Medulla oblongata (tissue), 1 donor: ENCODE measurements around the gene CFAP210.

Experiments used
- DNase-seq: peaks from one replicate; pipeline ENCODE4 v3.0.0-alpha.2; 2015; ENCODE audit errors: extremely low spot score

Gene CFAP210, protein sequence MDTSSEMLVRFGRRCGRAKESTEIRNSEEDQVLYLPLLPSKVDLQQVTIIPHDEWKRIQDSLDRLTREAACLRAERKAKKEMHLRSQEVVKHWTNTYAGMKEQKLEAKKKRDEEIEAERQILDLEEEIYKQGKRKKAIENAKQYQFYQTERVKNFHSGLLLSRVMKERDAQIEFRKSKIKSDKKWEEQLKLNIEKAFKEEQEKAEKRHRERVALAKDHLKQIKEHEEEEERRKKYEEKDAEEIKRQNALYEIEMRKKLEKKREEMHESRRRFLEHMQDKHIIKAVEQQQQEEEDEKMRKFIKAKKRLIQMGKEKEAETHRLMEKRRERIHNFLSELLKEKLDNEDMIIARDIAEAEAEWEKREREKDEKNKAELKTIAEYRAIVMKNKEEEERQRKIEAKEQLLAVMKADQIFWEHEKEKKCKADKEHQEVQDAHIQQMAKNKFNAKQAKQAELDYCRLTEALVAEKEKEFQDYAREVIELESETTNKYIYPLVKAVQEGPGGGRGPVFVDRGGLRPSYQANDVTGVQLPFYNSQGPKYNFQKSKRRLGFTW

DNA sequence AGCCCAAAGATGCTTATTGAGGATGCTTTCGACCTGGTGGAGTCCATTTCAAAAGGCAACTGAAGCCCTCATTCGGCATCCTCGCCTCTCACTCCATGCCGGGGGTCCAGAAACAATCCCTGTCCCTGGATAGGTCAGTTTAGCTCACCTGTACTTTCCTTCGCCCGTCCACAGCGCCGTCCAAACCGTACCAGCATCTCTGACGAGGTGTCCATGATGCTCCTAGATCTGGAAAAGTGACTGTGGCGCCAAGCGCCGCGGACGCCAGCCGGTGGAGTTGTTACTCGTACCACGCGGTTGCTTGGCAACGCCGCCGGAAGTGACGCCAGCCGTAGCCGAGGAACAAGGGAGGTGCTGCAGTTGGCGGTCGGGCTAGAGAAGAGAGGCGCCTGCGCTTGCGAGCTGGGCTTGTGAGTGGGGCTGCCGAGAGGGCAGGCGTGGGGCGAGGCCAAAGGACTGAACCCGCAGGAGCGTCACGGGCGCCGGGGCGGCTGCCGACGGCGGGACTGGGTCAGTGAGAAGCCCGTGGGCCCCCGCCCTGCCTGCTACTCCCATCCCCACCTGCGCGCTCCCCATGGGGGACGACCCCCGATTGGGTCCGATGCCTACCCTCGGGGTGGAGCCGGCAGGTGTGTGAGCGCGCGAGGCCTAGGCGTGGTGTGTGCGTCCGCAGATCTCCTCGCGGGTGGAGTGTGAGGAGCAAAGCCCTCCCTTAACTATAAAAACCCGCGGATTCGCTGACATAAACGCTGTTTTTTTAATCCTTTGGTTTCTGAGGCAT is at the start of gene CFAP210, which contains the start of gene PHOSPHO2:
CFAP210 (minus strand) TSS at position 293 of the 781 bp plus-strand sequence; CDS start at position 215, 78 bp downstream.
PHOSPHO2 (plus strand) TSS at position 357 of the 781 bp plus-strand sequence. CDS start 6,503 bp downstream, outside the sequence.
- peak; percentile 97 for DNase-seq

DNA sequence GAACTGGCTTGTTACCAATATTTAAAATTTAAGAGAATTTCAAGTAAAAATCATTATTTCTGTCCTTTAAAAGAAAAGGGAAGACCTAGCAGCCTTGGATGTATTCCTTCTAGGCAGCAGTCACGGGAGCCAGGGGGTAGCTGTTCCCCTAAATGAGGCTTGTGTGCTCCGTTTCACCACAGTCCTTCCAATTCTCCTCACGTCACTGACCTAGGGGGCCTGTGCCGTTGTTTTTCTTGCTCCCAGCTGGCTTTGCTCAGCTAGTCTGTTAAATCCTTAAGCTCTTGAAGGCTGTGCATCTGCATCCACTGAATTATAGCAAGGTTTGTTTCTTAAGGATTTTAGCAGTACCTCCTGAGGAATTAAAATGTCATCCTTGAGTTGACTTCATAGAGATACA is 49.3 kb upstream of the CFAP210 start:
- peak; percentile 69 for DNase-seq

DNA sequence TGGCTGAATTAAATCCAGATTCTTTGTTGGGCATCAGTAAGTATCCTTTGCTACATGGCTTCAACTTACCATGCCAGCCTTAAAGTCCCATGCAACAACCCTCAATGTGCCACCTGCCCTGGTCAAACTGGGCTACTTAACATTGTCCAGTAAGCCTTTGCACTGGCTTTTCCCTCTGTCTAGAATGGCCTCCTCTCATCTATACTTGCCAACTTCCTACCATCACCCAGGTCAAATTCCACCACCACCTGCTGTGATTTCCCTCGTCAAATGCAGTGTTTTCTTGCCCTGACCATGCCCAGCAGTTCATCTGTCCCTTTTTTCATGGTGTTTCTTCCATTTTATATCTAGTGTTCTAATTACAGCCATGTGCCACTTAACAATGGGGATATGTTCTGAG is 45.1 kb upstream of the CFAP210 start:
- DNase-seq, result no peak

DNA sequence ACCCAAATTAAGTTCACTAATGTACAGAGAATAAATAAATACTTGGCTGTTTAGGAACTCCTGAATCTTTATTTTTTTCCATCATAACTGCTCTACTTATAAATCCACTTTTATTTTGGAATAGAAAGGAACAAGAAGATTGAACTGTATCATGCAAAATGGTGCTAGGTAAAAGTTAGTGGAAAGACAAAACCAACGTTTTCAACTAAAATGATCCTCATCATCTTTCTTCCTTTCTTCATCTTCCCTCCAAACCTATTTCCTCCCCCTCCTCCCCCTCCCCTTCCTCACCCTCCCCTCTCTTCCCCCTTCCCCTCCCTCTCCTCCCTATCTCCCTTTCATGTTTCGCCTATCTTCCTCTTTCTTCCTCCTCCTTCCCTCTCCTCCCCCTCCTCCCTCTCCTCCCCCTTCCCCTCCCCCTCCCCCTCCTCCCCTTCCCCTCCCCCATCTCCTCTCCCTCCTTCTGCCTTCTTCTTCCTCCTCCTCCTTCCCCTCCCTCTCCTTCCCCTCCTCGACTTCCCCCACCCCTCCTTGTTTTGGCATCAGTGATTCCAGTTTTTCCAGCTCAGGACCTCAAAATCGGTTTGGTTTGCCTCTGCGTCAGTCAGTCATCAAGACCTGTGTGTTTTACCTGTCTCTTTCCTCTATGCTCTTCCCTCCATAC is 44.5 kb upstream of the CFAP210 start:
- no peak for DNase-seq

DNA sequence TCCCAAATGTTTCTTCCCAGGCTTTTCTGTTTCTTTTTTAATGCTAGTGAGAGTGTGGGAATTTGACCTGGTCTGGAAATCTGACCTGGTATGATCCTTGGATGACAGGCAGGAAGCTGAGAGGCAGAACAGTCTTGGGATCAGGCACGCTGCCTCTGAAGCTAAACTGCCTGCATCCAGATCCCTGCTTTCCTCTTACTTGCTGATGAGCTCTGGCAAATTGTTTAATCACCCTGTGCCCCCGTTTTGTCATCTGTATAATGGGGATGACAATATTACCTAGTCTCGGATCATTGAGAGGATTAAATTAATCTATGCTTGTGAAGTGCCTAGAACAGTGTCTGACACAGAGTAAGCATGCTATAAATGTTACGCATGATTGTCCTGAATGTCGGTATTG is 42.7 kb upstream of the CFAP210 start:
- no peak for DNase-seq

DNA sequence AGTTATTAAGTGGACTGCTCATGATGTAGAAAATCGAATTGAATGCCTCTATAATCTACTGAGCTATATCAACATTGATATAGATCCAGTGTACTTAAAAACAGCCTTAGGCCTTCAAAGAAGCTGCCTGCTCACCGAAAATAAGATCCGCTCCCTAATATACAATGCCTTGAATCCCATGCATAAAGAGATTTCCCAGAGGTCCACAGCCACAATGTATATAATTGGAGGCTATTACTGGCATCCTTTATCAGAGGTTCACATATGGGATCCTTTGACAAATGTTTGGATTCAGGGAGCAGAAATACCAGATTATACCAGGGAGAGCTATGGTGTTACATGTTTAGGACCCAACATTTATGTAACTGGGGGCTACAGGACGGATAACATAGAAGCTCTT is 41.4 kb upstream of the CFAP210 start:
- no peak for DNase-seq

DNA sequence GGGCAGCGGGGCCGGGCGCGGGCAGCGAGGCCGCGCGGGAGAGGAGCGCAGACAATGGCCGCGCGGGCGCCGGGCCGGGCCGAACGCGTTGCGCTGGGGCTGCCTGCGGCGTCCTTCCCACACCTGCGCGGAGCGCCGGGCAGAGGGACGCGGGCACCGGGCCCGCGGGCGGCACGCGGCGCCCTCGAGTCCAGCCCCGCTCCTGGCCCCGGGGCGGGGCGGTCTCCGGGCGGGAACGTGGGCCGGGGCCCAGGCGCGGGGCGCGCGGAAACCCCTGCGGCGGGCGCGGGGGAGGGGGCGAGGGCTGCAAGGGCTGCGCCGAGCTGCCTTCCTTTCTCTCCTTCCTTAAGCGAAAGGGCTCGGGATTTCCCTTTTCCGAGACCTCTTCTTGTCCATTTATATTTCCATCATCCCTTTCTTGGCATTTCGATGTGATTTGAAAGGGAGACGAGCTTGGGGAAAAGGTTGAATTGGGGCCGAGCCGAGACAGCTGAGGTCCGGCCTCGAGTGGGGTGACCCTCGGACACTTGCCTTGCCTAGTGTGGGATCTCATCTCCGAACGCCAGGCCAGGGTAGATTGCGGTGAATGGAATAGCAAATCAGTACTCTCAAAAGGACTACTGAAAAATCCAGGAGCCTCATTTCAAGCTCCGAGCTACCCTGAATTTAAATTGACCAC is 40.1 kb upstream of the CFAP210 start:
- peak; percentile 21 for DNase-seq

DNA sequence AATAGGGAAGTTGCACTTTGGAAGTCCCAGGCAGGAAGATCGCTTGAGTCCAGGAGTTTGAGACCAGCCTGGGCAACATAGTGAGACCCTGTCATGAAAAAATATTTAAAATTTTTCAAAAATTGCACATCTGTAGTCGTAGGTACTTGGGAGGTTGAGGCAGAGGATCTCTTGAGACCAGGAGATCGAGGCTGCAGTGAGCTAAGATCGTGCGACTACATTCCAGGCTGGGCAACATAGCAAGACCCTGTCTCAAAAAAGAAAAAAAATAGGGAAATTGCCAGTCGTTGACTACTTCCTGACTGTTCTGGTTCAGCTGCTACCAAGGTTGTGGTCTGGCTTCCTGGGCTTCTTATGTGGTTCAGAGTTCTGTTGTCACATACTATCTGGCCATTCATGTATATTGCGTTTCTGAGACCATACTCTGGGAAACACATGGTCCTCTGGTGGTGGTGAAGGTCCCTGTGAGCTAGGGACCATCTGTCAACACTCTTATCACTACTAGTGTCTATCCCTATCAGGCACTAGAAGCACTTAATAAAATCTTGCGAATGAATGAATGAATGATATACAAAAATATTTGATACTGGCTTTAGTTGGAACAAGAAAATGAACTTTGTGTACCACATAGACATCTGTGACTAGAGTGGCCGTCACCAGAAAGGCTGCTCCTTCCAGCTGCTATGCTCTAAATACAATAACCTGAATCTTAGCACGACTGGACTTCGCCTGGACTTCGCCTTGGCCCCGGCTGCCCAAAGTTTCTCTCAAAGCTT is 38.6 kb upstream of the CFAP210 start:
- DNase-seq, result no peak

DNA sequence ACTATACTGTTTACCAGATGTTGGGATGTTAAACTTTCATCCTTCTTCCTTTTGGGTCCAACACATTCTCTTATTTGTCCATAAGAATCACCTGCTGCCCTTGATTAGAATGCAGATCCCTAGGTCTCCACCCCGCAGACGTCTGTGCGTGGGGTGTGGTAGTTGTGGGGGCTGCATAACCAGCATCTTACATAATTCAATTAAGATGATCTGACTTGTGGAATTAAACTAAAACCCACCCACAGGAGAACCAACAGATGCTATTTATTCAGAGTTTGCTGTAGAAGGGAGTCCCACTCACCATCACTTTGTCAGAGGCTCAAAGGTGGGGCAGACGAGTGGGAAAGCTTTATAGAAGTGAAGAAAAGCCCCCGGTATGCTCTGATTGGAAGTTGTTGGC is 37.9 kb upstream of the CFAP210 start:
- no peak for DNase-seq

DNA sequence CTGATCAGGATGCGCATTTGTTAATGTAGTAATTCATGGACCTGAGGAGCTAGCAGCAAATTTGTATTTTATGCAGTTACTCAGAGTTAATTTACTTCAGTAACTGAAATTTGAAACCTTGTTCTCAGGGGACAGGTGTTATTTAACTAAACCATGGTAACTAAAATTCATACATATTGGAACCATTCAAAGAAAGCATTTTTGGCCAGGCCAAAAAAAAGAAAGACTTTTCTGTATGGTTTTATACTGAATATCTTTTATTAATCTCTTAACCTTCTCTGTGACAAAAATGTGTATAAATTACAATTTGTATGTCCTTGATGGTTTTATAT is 35.0 kb upstream of the CFAP210 start:
- DNase-seq, result no peak

DNA sequence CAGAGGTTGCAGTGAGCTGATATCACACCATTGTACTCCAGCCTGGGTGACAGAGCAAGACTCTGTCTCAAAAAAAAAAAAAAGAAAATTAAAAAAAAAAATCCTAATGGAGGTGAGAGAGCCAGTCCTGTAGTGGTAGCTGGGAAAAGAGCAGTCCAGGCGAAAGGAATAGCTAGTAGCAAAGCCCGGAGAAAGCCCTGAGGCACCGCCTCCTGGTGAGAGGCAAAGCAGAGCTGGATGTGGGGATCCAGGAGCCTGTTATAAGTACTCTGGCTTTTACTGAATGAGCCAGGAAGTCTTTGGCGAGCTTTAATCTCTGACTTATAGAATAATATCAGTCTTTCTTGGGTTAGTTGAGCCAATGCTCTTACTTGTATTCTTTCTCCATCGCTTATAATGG is 32.9 kb upstream of the CFAP210 start:
- no peak for DNase-seq

DNA sequence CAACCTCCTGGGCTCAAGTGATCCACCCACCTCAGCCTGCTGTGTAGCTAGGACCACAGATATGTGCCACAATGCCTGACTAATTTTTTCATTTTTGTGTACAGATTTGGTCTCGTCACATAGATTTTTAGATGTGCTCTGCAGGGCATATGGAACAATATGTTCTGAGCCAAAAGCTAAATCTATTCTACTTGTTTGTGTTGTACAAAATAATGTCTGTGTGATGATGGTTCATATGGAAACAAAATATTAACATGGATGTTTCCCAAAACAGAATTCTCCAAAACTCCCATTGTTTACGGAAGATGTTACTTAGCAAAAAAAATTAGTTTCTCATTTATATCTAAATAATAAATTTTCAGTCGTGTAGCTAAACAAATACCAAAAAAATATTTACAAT is 26.8 kb upstream of the CFAP210 start:
- DNase-seq, result no peak

DNA sequence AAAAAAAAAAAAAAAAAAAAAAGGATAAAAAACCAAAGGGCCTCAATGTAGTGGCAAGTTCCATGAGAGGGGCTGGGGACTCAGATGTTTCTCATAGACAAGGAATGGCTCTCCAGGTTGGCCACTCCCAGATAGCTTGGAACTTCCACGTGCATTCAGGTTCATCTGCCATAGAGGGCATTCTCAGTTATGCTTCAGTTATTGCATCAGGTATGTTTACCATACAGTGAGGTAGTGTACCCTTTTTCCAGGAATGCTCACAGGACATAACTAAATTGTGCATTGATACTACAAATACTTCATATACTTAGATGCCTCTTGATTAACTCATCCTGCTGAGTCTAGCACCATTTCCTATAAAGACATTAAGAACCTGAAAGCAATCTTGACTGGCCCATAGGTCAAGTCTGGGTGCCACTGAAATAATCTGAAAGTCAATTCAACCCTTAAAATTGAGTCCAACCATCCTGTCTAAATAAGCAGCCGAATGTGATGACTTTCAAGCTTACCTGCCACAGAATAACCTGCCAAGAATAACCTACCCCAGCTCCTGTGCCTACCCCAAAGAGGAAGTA is 24.8 kb upstream of the CFAP210 start:
- no peak for DNase-seq

DNA sequence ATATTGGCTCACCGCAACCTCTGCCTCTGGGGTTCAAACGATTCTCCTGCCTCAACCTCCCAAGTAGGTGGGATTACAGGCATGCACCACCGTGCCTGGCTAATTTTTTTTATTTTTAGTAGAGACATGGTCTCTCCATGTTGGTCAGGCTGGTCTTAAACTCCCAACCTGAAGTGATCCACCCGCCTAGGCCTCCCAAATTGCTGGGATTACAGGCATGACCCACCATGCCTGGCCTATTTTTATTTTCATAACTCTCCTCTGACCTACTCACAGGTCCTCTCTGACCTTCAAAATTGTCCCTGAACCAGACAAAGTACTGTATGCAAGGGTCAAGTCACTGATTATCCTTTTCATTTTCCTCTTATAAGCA is 23.5 kb upstream of the CFAP210 start:
- DNase-seq, result no peak

DNA sequence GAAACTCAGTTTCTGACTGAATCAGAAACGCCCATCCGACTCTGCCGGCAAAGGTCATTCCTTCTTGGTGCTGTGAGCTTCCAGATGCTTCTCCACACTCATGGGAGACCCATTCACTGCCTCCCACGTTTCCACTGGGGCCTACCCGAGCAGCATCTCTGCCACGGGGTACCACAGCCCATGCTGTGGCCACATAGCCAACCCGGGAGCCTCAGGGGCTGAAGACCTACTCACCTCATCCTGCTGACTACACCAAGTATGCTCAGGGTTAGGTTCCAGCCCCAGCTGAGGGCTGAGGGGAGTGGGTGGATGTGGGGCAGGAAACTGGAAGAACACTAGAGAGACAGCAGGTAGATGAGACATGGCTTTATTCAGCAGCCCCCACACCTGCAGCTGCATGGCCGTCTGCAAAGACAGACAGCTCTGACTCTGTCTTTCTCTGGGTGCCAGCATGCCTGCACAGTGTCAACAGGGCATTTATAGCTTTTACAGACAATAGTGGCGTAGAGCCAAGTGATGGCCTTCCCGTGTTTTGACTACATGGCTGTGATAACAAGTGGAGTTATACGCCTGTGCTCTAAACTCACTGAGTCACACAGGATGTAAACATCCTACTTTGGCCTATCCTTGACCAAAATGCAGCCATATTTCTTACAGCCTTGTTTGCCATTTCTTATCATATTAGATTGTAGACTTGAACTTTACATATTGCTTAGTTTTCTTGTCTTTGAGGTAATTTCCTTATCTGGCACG is 22.9 kb upstream of the CFAP210 start:
- peak; percentile 39 for DNase-seq

DNA sequence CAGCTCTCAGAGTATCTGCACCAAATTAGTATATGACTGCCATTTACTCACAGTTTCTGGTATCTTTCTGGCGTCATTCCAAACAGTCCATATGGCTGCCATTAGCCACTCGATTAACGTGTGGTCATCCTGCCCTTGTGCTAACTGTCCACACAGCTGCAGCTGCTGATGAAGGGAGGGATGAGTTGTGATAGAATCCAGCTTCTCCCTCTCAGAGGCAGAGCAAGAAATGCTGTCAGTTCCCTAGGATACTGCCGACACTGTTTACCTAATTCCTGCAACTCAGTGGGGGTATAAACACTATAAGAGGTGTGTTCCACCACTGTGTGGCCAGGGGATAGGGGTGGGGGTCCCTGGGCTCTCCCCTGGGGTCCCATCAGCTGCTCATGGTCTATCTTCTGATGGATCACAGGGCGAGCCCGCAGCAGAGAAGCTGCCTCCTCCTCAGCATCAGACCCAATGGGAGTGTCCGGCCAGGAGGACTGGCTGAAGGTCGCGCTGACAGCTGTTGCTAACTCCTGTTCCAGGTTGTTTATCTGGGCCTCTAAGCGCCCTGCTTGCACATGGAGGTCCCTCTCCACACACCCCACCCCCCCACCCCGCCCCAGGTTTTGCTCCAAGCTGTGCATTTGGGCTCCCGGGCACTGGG is 22.2 kb upstream of the CFAP210 start:
- DNase-seq, result no peak

DNA sequence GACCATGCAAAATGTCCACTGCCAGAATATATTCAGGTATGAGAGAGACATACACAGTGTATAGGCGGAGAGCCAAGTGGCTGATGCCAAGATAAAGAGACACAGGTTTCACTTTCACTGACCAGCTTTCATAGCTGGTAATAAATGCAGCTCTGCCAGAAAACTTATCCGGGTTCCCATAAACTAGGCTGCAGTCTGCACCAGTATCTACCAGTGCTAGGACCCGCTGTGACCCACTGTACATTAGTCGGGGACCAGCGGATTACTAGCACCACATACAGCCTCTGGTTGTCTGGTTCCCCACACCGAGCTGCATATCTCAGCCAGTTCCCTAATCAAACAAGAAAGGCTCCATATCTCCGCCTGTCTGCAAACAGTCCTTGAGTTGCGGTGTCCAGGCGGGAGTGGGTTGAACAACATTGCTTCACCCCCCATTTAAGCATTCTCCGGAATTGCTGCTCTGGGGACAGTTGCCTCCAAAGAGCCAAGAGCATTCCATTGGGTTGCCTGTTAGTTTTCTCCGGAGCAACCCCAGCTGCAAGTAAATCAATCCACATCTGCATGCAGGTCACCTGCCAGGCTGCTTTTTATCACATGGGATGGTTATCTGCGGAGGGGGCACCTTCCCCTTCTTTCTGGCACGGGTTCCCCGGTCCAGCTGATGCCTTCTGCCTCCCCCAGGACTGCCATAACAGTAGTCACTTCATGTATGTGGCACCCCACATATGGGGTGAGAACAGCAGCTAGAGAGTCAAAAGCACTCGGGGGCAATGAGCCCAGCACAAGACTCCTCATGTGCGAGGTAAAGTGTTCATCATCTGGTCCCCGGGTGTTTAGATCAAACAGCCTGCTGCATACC is 21.4 kb upstream of the CFAP210 start:
- peak; percentile 27 for DNase-seq

DNA sequence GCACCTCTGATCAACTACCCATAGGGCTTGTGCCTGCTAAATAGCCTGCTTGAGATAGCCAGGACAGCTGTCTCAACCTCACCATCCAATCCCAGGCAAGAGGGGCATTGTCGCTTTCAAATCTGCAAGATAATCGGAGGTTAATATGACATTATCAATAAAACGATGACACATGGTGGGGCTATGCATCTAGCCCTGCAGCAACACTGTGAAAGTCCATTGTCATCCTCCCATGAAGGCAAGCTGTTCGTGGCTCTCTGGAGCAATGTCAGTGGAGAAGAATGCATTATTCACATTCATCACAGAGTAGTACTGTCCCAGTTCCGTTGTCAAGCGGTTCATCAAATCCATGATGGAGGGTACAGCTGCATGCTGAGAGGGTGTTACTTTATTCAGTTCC is 20.5 kb upstream of the CFAP210 start:
- DNase-seq, result peak; percentile 80
